Measurements from ENCODE around the gene HIVEP3.

HIVEP3 gene

DNA sequence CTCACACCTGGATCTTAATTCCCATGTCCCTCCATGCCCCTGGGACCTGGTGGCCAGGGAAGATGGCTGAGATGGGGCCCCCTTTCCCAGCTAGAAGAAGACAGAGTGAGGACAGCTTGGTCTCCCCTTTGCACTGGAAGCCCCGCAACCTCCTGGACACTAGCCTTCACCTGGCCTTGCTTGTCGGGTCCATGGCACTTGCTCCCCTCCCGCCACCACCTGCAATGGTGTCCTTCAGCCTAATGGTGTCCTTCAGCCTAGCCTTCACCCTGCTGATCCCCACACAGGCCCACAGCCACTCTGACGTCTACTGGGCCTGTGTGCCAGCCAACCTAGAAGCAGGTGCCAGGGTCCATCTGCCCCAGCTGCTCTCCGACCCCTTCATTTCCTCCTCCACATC, 388.3 kb downstream of the HIVEP3 start:
- 89 to 98% methylated on average over 3 of the region's 5 CpGs for WGBS, 2 experiments (ENCODE audit: insufficient coverage in 2 of 2)

DNA sequence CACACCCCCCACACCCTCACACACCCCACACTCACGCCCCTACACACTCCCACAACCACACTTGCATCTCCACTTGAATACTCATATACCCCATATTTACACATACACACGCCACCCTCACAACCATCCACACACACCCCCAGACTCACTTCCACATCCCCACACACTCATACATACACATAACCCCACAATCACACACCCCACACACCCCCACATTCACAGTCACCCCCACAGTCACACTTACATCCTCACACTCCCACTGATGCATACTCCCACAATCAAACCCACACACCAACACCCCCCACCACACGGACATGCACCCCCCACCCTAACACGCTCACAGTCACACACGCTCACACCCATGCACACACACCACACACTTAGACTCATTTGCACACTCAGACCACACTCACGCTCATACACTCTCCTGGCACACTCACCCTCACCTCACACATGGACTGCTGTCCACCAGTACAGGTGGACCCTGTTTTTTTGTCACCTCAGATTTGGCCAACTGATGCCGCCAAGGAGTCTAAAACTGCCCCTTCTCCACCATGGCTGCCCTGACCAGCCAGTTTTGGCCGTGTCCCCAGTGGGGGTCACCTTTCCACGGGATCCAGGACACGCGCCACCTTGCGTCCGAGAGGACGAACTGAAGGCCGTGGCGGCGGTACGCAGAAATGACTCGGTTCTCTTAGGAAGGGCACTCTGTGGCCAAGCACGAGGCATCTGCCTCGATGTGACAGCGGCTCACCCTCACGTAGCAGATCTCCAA, 388.9 kb downstream of the HIVEP3 start:
- 92 to 93% methylated on average over 19 to 21 of the region's 23 CpGs for WGBS, 2 experiments (ENCODE audit: insufficient coverage in 2 of 2)
- Histone ChIP-seq H3K9me3 (ENCODE audit: control insufficient read depth, low read length) (no peaks in the 10 kb centered on the region), H3K27ac (ENCODE audit: low read depth, low read length, severe bottlenecking) (no peak overlapping the region), H3K36me3 (ENCODE audit: control insufficient read depth, insufficient read depth, low read length) (no peaks in the 10 kb centered on the region), H3K4me1 (ENCODE audit: control insufficient read depth, insufficient read depth, low read length, poor library complexity, severe bottlenecking) (no peaks in the 10 kb centered on the region), H3K4me3 (ENCODE audit: extremely low read depth, insufficient read depth, low read length, poor library complexity, severe bottlenecking) (no peak overlapping the region)

More for the DNA sequence above, 388.3 kb downstream of the HIVEP3 start:
- H3K9me3 ChIP-seq (ENCODE audit: control insufficient read depth, low read length): no peaks in the 10 kb centered on the region
- no peaks in the 10 kb centered on the region for H3K36me3 ChIP-seq (ENCODE audit: control insufficient read depth, insufficient read depth, low read length)
- no peak overlapping the region for H3K4me3 ChIP-seq (ENCODE audit: extremely low read depth, insufficient read depth, low read length, poor library complexity, severe bottlenecking)
- no peaks in the 10 kb centered on the region for H3K4me1 ChIP-seq (ENCODE audit: control insufficient read depth, insufficient read depth, low read length, poor library complexity, severe bottlenecking)
- no peak overlapping the region for H3K27ac ChIP-seq (ENCODE audit: low read depth, low read length, severe bottlenecking)

GRCh38 chr1:41528726-41529605, 389.8 kb downstream of the HIVEP3 start:
- no peaks in the 10 kb centered on the region for H3K9me3 ChIP-seq (ENCODE audit: control insufficient read depth, low read length)
- no peaks in the 10 kb centered on the region for H3K36me3 ChIP-seq (ENCODE audit: control insufficient read depth, insufficient read depth, low read length)
- 82 to 88% methylated on average over 5 to 7 of the region's 7 CpGs for WGBS, 2 experiments (ENCODE audit: insufficient coverage in 2 of 2)
- no peaks in the 10 kb centered on the region for H3K4me1 ChIP-seq (ENCODE audit: control insufficient read depth, insufficient read depth, low read length, poor library complexity, severe bottlenecking)
- H3K4me3 ChIP-seq (ENCODE audit: extremely low read depth, insufficient read depth, low read length, poor library complexity, severe bottlenecking): no peak overlapping the region
- no peak overlapping the region for H3K27ac ChIP-seq (ENCODE audit: low read depth, low read length, severe bottlenecking)

- no peaks in the 10 kb centered on the region for H3K9me3 ChIP-seq (ENCODE audit: control insufficient read depth, low read length)
- no peaks in the 10 kb centered on the region for H3K36me3 ChIP-seq (ENCODE audit: control insufficient read depth, insufficient read depth, low read length)
- H3K27ac ChIP-seq (ENCODE audit: low read depth, low read length, severe bottlenecking): no peak overlapping the region
- no peaks in the 10 kb centered on the region for H3K4me1 ChIP-seq (ENCODE audit: control insufficient read depth, insufficient read depth, low read length, poor library complexity, severe bottlenecking)
- H3K4me3 ChIP-seq (ENCODE audit: extremely low read depth, insufficient read depth, low read length, poor library complexity, severe bottlenecking): no peak overlapping the region
- 91 to 93% methylated on average over 2 to 3 of the region's 3 CpGs for WGBS, 2 experiments (ENCODE audit: insufficient coverage in 2 of 2)
Observed at GRCh38 chr1:41528106-41528505, 390.6 kb downstream of the HIVEP3 start.

DNA sequence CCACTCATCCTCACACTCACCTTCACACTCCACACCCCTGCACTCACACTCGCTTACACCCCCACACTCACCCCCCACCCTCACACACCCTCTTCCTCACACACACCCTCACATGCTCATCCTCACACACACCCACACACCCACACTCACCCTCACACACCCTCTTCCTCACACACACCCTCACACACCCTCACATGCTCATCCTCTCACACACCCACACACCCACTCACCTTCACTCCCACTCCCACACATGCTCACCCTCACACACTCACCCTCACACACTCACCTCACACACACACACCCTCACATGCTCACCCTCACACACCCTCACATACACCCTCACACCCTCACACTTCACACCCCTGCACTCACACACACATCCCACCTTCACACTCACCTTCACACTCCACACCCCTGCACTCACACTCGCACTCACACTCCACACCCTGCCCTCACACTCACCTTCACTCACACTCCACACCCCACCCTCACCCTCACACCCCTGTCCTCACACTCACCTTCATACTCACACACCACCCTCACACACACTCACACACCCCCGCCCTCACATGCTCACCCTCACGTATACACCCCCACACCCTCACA, 391.7 kb downstream of the HIVEP3 start:
- H3K4me1 ChIP-seq (ENCODE audit: control insufficient read depth, insufficient read depth, low read length, poor library complexity, severe bottlenecking): peaks cover 4% of the 10 kb centered on the region
- H3K27ac ChIP-seq (ENCODE audit: low read depth, low read length, severe bottlenecking): no peak overlapping the region
- WGBS, 2 experiments (ENCODE audit: insufficient coverage in 2 of 2): 90 to 93% methylated on average over 4 of the region's 4 CpGs
- no peaks in the 10 kb centered on the region for H3K9me3 ChIP-seq (ENCODE audit: control insufficient read depth, low read length)
- no peak overlapping the region for H3K4me3 ChIP-seq (ENCODE audit: extremely low read depth, insufficient read depth, low read length, poor library complexity, severe bottlenecking)
- H3K36me3 ChIP-seq (ENCODE audit: control insufficient read depth, insufficient read depth, low read length): no peaks in the 10 kb centered on the region

GRCh38 chr1:41525891-41526587, 392.7 kb downstream of the HIVEP3 start:
- Histone ChIP-seq H3K4me3 (ENCODE audit: extremely low read depth, insufficient read depth, low read length, poor library complexity, severe bottlenecking) (no peak overlapping the region), H3K4me1 (ENCODE audit: control insufficient read depth, insufficient read depth, low read length, poor library complexity, severe bottlenecking) (peaks cover 13% of the 10 kb centered on the region), H3K9me3 (ENCODE audit: control insufficient read depth, low read length) (no peaks in the 10 kb centered on the region), H3K27ac (ENCODE audit: low read depth, low read length, severe bottlenecking) (no peak overlapping the region), H3K36me3 (ENCODE audit: control insufficient read depth, insufficient read depth, low read length) (no peaks in the 10 kb centered on the region)
- whole genome bisulfite sequencing, 2 experiments (ENCODE audit: insufficient coverage in 2 of 2): 86 to 94% methylated on average over 11 to 14 of the region's 18 CpGs

DNA sequence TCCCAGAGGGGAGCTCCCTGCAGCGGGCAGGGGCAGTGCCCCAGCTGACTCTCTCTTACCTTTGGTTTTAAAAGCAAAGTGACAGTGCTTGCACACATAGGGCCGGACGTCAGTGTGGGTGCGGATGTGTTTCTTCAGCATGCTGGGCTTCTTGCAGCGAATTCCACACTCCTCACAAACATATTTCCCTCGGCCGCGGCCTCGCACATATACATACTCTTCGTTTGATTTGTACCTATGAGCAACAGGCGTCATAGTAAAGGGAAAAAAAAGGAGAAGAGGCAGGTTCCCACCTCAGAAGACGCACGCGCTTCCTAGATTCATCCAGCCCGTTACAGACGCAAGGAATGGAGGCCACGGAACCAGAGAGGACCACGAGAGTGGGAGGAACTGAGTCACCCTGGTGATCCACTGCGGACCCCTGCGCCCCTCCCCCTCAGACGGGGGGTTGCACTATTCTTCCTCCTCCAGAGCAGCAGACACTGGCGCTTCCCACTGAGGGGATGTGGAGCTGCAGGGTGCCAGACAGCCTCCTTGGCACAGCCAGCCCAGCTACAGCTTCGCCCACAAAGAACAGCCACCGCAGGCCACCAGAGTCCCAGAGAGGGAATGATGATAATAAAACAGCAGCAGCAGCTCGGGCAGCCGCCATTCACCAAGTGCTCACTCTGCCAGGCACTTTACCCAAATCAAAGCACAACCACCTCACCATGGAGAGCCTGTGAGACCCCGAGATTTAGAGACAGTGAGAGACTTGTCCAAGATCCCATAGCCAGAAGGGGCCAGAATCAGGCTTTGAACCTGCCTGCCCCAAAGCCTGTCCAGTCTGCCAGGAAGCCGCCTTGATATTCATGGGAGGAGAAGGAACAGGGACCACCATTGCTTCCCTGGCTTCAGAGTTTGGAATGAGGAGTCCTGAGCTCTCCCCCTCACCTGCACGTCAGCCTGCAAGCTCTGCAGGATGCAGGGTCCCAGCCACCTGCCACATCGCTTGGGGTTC, 393.7 kb downstream of the HIVEP3 start:
- Histone ChIP-seq H3K9me3 (ENCODE audit: control insufficient read depth, low read length) (no peaks in the 10 kb centered on the region), H3K27ac (ENCODE audit: low read depth, low read length, severe bottlenecking) (no peak overlapping the region), H3K36me3 (ENCODE audit: control insufficient read depth, insufficient read depth, low read length) (no peaks in the 10 kb centered on the region), H3K4me1 (ENCODE audit: control insufficient read depth, insufficient read depth, low read length, poor library complexity, severe bottlenecking) (peaks cover 13% of the 10 kb centered on the region), H3K4me3 (ENCODE audit: extremely low read depth, insufficient read depth, low read length, poor library complexity, severe bottlenecking) (no peak overlapping the region)
- 90 to 93% methylated on average over 21 to 23 of the region's 30 CpGs for WGBS, 2 experiments (ENCODE audit: insufficient coverage in 2 of 2)

- Histone ChIP-seq H3K9me3 (ENCODE audit: control insufficient read depth, low read length) (no peaks in the 10 kb centered on the region), H3K4me1 (ENCODE audit: control insufficient read depth, insufficient read depth, low read length, poor library complexity, severe bottlenecking) (peaks cover 13% of the 10 kb centered on the region), H3K36me3 (ENCODE audit: control insufficient read depth, insufficient read depth, low read length) (no peaks in the 10 kb centered on the region), H3K27ac (ENCODE audit: low read depth, low read length, severe bottlenecking) (no peak overlapping the region), H3K4me3 (ENCODE audit: extremely low read depth, insufficient read depth, low read length, poor library complexity, severe bottlenecking) (no peak overlapping the region)
- 89 to 93% methylated on average over 9 of the region's 9 CpGs for WGBS, 2 experiments (ENCODE audit: insufficient coverage in 2 of 2)
Observed at GRCh38 chr1:41523949-41524675, 394.6 kb downstream of the HIVEP3 start.

GRCh38 chr1:41523071-41523470, 395.7 kb downstream of the HIVEP3 start:
- Histone ChIP-seq H3K9me3 (ENCODE audit: control insufficient read depth, low read length) (no peaks in the 10 kb centered on the region), H3K27ac (ENCODE audit: low read depth, low read length, severe bottlenecking) (no peak overlapping the region), H3K4me3 (ENCODE audit: extremely low read depth, insufficient read depth, low read length, poor library complexity, severe bottlenecking) (no peak overlapping the region), H3K36me3 (ENCODE audit: control insufficient read depth, insufficient read depth, low read length) (no peaks in the 10 kb centered on the region), H3K4me1 (ENCODE audit: control insufficient read depth, insufficient read depth, low read length, poor library complexity, severe bottlenecking) (peaks cover 13% of the 10 kb centered on the region)
- 83 to 98% methylated on average over 8 to 9 of the region's 10 CpGs for WGBS, 2 experiments (ENCODE audit: insufficient coverage in 2 of 2)
